PC-9 (cell line): Measurements from ENCODE around the gene SASH3.

Experiments used
- EZH2 ChIP-seq: fragments of 200-600 bp; sonication (generic); IDR thresholded peaks from 2 replicates; pipeline ENCODE4 v1.8.0; 2017; ENCODE audit warnings: antibody characterized with exemption, low read depth
- TF ChIP-seq, protein P1 (sequence below): fragments of 200-600 bp; sonication (generic); conservative IDR thresholded peaks from 2 replicates; pipeline ENCODE4 v1.6.1; 2017; ENCODE audit warnings: mixed run types, antibody characterized with exemption, mild to moderate bottlenecking, moderate library complexity

DNA sequence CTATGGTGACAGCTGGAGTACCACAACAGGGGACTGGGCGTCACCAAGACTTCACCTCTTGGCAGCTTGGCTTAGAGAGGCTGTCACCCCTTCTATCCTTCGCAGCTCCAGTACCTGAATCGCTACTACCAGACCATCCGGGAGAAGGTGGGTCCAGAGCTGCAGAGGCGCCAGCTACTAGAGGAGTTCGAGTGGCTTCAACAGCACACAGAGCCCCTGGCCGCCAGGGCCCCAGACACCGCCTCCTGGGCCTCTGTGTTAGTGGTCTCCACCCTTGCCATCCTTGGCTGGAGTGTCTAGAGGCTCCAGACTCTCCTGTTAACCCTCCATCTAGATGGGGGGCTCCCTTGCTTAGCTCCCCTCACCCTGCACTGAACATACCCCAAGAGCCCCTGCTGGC, 11.6 kb upstream of the SASH3 start:
- TF ChIP-seq, protein P1, sequence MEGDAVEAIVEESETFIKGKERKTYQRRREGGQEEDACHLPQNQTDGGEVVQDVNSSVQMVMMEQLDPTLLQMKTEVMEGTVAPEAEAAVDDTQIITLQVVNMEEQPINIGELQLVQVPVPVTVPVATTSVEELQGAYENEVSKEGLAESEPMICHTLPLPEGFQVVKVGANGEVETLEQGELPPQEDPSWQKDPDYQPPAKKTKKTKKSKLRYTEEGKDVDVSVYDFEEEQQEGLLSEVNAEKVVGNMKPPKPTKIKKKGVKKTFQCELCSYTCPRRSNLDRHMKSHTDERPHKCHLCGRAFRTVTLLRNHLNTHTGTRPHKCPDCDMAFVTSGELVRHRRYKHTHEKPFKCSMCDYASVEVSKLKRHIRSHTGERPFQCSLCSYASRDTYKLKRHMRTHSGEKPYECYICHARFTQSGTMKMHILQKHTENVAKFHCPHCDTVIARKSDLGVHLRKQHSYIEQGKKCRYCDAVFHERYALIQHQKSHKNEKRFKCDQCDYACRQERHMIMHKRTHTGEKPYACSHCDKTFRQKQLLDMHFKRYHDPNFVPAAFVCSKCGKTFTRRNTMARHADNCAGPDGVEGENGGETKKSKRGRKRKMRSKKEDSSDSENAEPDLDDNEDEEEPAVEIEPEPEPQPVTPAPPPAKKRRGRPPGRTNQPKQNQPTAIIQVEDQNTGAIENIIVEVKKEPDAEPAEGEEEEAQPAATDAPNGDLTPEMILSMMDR, result no peak
- TF ChIP-seq EZH2, result no peak
